H1 (cell line): ENCODE data around the gene HECTD4. TPM values are rescaled to one million over a fixed set of nuclear protein-coding genes. Genes with fewer than 3 reads are reported as not detected.

Experiments
- CTCF ChIA-PET: fragments of 300-600 bp; sonication (Branson Sonifier 250); formaldehyde crosslinking; loops from one replicate; lab custom pipeline; 2021; ENCODE audit not compliant: partially characterized antibody; lab: Charles Lee
- POLR2A ChIA-PET: fragments of 300-600 bp; sonication (Branson Sonifier 250); formaldehyde crosslinking; loops from one replicate; lab custom pipeline; 2021; ENCODE audit warnings: inconsistent platforms; ENCODE audit not compliant: partially characterized antibody; lab: Charles Lee
- DNase-seq, 2 experiments: peaks; one replicate each; pipeline versions ENCODE4 v3.0.0 to v3.0.0-alpha.2; 2010 to 2022; ENCODE audit warnings: low spot score in 2 of 2, low read depth in 1 of 2, mixed read lengths in 1 of 2
- FAIRE-seq: peaks from 2 replicates; lab custom pipeline; 2011; peaks lifted over from hg19 to GRCh38; lab: Jason Lieb, UNC
- H2AFZ ChIP-seq: 2 replicates; pipeline ENCODE4 v1.8.1; 2012; ENCODE audit warnings: low read length, inconsistent platforms
- H2AK5ac ChIP-seq: 2 replicates; pipeline ENCODE4 v1.6.1; 2013; ENCODE audit warnings: low read depth, low read length
- H2BK120ac ChIP-seq: replicated peaks from 2 replicates; pipeline ENCODE3; 2013; ENCODE audit warnings: low read depth, low read length, inconsistent platforms
- H2BK12ac ChIP-seq: 2 replicates; pipeline ENCODE4 v1.6.1; 2013; ENCODE audit warnings: low read depth, low read length
- H2BK15ac ChIP-seq: 2 replicates; pipeline ENCODE4 v1.6.1; 2013; ENCODE audit warnings: low read length
- H2BK20ac ChIP-seq: 2 replicates; pipeline ENCODE4 v1.6.1; 2013; ENCODE audit warnings: low read length
- H2BK5ac ChIP-seq: 2 replicates; pipeline ENCODE4 v1.6.1; 2013; ENCODE audit warnings: low read depth, low read length
- H3K14ac ChIP-seq: 2 replicates; pipeline ENCODE4 v1.6.1; 2013; ENCODE audit warnings: inconsistent platforms; ENCODE audit not compliant: insufficient read length
- H3K18ac ChIP-seq: 2 replicates; pipeline ENCODE4 v1.6.1; 2013; ENCODE audit warnings: low read length; ENCODE audit errors: extremely low read depth
- H3K23ac ChIP-seq: 2 replicates; pipeline ENCODE4 v1.6.1; 2013; ENCODE audit warnings: inconsistent platforms; ENCODE audit not compliant: insufficient read length
- H3K23me2 ChIP-seq: 2 replicates; pipeline ENCODE4 v1.6.1; 2013; ENCODE audit warnings: low read depth, low read length
- H3K27ac ChIP-seq: 2 replicates; pipeline ENCODE4 v1.6.1; 2011; ENCODE audit warnings: low read depth, low read length, inconsistent platforms
- H3K27me3 ChIP-seq, 4 experiments: replicated peaks in 1 of 4; 1 replicate in 1 of 4; 2 replicates in 3 of 4; pipeline versions ENCODE4 v1.6.1 to v1.8.1; 2011 to 2013; ENCODE audit warnings: low read length in 3 of 4, mild to moderate bottlenecking in 3 of 4, inconsistent platforms in 2 of 4, mixed read lengths in 2 of 4, moderate library complexity in 1 of 4; ENCODE audit not compliant: control insufficient read depth in 3 of 4, insufficient read depth in 3 of 4; ENCODE audit errors: extremely low read depth in 1 of 4
- H3K36me3 ChIP-seq, 4 experiments: 2 replicates each; pipeline versions ENCODE4 v1.6.1 to v1.8.1; 2011 to 2013; ENCODE audit warnings: mild to moderate bottlenecking in 4 of 4, low read length in 3 of 4, moderate library complexity in 2 of 4, control low read depth in 1 of 4, inconsistent platforms in 1 of 4; ENCODE audit not compliant: insufficient read depth in 4 of 4, control insufficient read depth in 2 of 4
- H3K4ac ChIP-seq: replicated peaks from 2 replicates; pipeline ENCODE3; 2013; ENCODE audit warnings: low read length, low read depth, mixed read lengths, inconsistent platforms; ENCODE audit not compliant: insufficient read length
- H3K4me1 ChIP-seq, 4 experiments: replicated peaks in 1 of 4; 1 replicate in 1 of 4; 2 replicates in 3 of 4; pipeline versions ENCODE4 v1.6.1 to v1.8.1; 2011 to 2013; ENCODE audit warnings: low read length in 3 of 4, inconsistent platforms in 2 of 4, mixed read lengths in 1 of 4; ENCODE audit not compliant: insufficient read depth in 4 of 4, control insufficient read depth in 3 of 4
- H3K4me2 ChIP-seq, 2 experiments: 2 replicates each; pipeline versions ENCODE4 v1.6.1 to v1.8.1; 2011 to 2013; ENCODE audit warnings: low read depth in 2 of 2, low read length in 2 of 2, control low read depth in 1 of 2, inconsistent platforms in 1 of 2, mild to moderate bottlenecking in 1 of 2; ENCODE audit not compliant: insufficient read depth in 1 of 2
- H3K4me3 ChIP-seq, 4 experiments: fragments of 200-600, 300-600 bp in 1 of 4; sonication (generic), shearing (Covaris generic), sonication (Bioruptor Twin) in 1 of 4; 2 replicates each; pipeline versions ENCODE4 v1.5.1 to v1.8.1; 2011 to 2016; ENCODE audit warnings: low read length in 4 of 4, low read depth in 3 of 4, control low read depth in 2 of 4, inconsistent platforms in 2 of 4, mild to moderate bottlenecking in 2 of 4, mixed read lengths in 1 of 4, moderate library complexity in 1 of 4; ENCODE audit not compliant: insufficient read depth in 2 of 4; ENCODE audit errors: extremely low read depth in 1 of 4
- H3K56ac ChIP-seq: replicated peaks from 2 replicates; pipeline ENCODE3; 2013; ENCODE audit warnings: low read depth, mild to moderate bottlenecking, mixed read lengths, low read length, inconsistent platforms; ENCODE audit not compliant: insufficient read length
- H3K79me1 ChIP-seq: 2 replicates; pipeline ENCODE4 v1.6.1; 2013; ENCODE audit warnings: low read depth, low read length, control low read depth
- H3K79me2 ChIP-seq, 2 experiments: 2 replicates each; pipeline versions ENCODE4 v1.6.1 to v1.8.1; 2012 to 2013; ENCODE audit warnings: low read length in 2 of 2, mild to moderate bottlenecking in 2 of 2, inconsistent platforms in 1 of 2; ENCODE audit not compliant: insufficient read depth in 2 of 2, control insufficient read depth in 1 of 2
- H3K9ac ChIP-seq, 4 experiments: replicated peaks in 1 of 4; 1 replicate in 1 of 4; 2 replicates in 3 of 4; pipeline versions ENCODE4 v1.6.1 to v1.8.1; 2011 to 2013; ENCODE audit warnings: low read depth in 3 of 4, low read length in 3 of 4, control low read depth in 2 of 4, mild to moderate bottlenecking in 2 of 4, moderate library complexity in 2 of 4, inconsistent platforms in 1 of 4; ENCODE audit errors: extremely low read depth in 1 of 4
- H3K9me3 ChIP-seq, 2 experiments: 2 replicates each; pipeline versions ENCODE4 v1.6.1 to v1.8.1; 2012 to 2013; ENCODE audit warnings: mild to moderate bottlenecking in 2 of 2, moderate library complexity in 2 of 2, control low read depth in 1 of 2, inconsistent platforms in 1 of 2, low read depth in 1 of 2, low read length in 1 of 2, mixed read lengths in 1 of 2; ENCODE audit not compliant: insufficient read depth in 2 of 2
- H4K20me1 ChIP-seq, 2 experiments: replicated peaks in 1 of 2; 2 replicates each; pipeline versions ENCODE3 to v1.8.1; 2011 to 2013; ENCODE audit warnings: inconsistent platforms in 2 of 2, low read length in 2 of 2, mild to moderate bottlenecking in 1 of 2; ENCODE audit not compliant: insufficient read depth in 2 of 2, control insufficient read depth in 1 of 2
- H4K5ac ChIP-seq: 2 replicates; pipeline ENCODE4 v1.6.1; 2013; ENCODE audit warnings: low read length, low read depth, mixed read lengths, inconsistent platforms; ENCODE audit not compliant: insufficient read length
- H4K8ac ChIP-seq: 2 replicates; pipeline ENCODE4 v1.8.0; 2013; ENCODE audit warnings: mild to moderate bottlenecking, moderate library complexity, low read length, inconsistent platforms; ENCODE audit not compliant: insufficient read depth; ENCODE audit errors: extremely low read depth
- H4K91ac ChIP-seq: replicated peaks from 2 replicates; pipeline ENCODE3; 2013; ENCODE audit warnings: low read length, mixed read lengths, inconsistent platforms; ENCODE audit not compliant: insufficient read length
- ASH2L ChIP-seq: fragments of 200-600, 300-600 bp; sonication (generic); IDR thresholded peaks from one replicate; pipeline ENCODE4 v1.7.1; 2017; ENCODE audit warnings: low read length
- BRCA1 ChIP-seq: IDR thresholded peaks from 2 replicates; pipeline ENCODE4 v1.6.1; 2012; ENCODE audit warnings: low read depth, low read length, improper control_type of control experiment
- CEBPB ChIP-seq: IDR thresholded peaks from 2 replicates; pipeline ENCODE4 v1.6.1; 2012; ENCODE audit warnings: low read depth, low read length
- NANOG ChIP-seq: IDR thresholded peaks from 2 replicates; pipeline ENCODE4 v1.6.1; 2011; ENCODE audit warnings: low read length, low read depth, mild to moderate bottlenecking, inconsistent platforms; ENCODE audit not compliant: insufficient read depth, poor library complexity, severe bottlenecking
- NRF1 ChIP-seq: IDR thresholded peaks from 2 replicates; pipeline ENCODE4 v1.6.1; 2011; ENCODE audit warnings: mild to moderate bottlenecking, low read depth, low read length, improper control_type of control experiment
- PHF8 ChIP-seq: fragments of 200-600 bp; sonication (generic); conservative IDR thresholded peaks from 2 replicates; pipeline ENCODE4 v1.7.1; 2012; ENCODE audit warnings: low read depth, mild to moderate bottlenecking, inconsistent platforms, low read length, moderate library complexity
- POLR2A ChIP-seq, 2 experiments: IDR thresholded peaks; 1 replicate in 1 of 2; 2 replicates in 1 of 2; pipeline ENCODE4 v1.6.1; 2011; ENCODE audit warnings: low read depth in 2 of 2, low read length in 2 of 2, mild to moderate bottlenecking in 2 of 2; ENCODE audit errors: control extremely low read depth in 1 of 2
- RNF2 ChIP-seq: fragments of 200-900, 300-1000 bp; sonication (generic); IDR thresholded peaks from 2 replicates; pipeline ENCODE4 v1.7.1; 2016; ENCODE audit warnings: borderline replicate concordance, low read depth, mild to moderate bottlenecking, antibody characterized with exemption, low read length; ENCODE audit not compliant: poor library complexity, severe bottlenecking; ENCODE audit errors: missing control alignments
- SRF ChIP-seq: IDR thresholded peaks from 2 replicates; pipeline ENCODE4 v1.6.1; 2011; ENCODE audit warnings: mild to moderate bottlenecking, low read depth, low read length, moderate library complexity
- TAF1 ChIP-seq: IDR thresholded peaks from 2 replicates; pipeline ENCODE4 v1.6.1; 2011; ENCODE audit warnings: mild to moderate bottlenecking, low read depth, low read length
- YY1 ChIP-seq: IDR thresholded peaks from 2 replicates; pipeline ENCODE4 v1.6.1; 2011; ENCODE audit warnings: low read depth, mild to moderate bottlenecking, low read length
- WGBS, 2 experiments: shearing (Covaris generic) in 1 of 2; methylation state at CpG; one replicate each; pipeline versions ENCODE4 v1.1.6 to v1.1.7; 2013 to 2015; ENCODE audit warnings: low lambda C conversion rate in 2 of 2, mixed read lengths in 2 of 2, inconsistent platforms in 1 of 2, low coverage in 1 of 2, missing lambda C conversion rate in 1 of 2; ENCODE audit not compliant: insufficient replicate concordance in 2 of 2, insufficient coverage in 1 of 2, insufficient read length in 1 of 2; ENCODE audit errors: extremely low coverage in 1 of 2, missing lambda C conversion rate in 1 of 2; 5-methylcytosine and 5-hydroxymethylcytosine counted together
- polyA plus RNA-seq, 7 experiments: library from polyadenylated mRNA; depleted of rRNA in 3 of 7; stranded (reverse) in 5 of 7; unstranded in 2 of 7; fragments of >200 nt in 5 of 7; fragments of 200-250 nt in 2 of 7; gene quantifications; 1 replicate in 5 of 7; 2 replicates in 1 of 7; 4 replicates in 1 of 7; pipeline versions ENCODE4 v1.2.1 to v1.2.3, GENCODE V29; 2011 to 2013; ENCODE audit warnings: missing spikeins in 2 of 7, mixed read lengths in 2 of 7
- total RNA-seq: library from RNA; stranded (reverse); fragmentation: NEBNext Ultra II Directional; extraction: Animal tissue kit (Norgen Biotek cat#: 25700); gene quantifications from 2 replicates; pipeline ENCODE4 v1.2.1, GENCODE V29; 2021

Gene HECTD4
- total and polyA plus RNA-seq, 2 of the 8 experiments (the other 6 are each of a cell fraction or from before 2014, with no cell fraction given) = 6.5 to 33.7 TPM

DNA sequence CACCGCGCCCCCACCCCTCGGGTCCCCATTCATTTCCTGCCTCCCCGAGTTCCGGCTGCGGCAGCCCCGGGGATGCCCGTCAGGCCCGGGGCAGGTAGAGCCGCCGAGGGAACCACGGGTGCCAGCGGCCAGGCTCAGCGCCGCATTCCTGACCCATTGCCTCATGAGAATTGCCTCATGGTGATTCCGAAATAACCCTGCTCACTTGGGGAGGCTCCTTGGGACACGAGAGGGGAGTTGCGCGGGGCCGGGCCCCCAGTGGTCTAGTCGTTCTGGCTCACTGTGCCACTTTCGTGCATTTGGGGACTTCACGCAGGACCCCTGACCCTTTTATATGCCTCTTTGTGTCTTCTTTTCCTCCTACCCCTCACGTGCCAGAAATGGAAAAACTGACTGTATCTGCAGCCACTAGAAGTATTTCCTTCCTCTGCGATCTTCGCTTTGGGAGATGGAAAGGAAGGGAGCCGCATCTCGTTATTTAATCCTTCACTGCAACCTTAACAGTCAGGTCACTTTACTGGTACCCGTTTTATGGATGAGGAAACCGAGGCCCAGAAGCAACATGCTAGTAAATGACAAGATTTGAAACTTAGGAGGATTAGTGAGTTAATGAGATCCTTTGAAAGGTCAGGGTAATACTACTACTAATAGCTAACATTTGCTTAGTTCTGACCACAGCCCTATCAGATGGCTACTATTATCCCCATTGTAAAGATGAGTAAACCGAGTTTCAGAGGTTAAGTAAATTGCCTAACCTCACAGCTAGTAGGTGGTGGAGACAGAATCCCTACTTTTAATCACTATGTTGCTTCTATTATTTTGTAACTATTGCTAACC lies 37.3 kb upstream of the HECTD4 start:
- no peaks in the 10 kb centered on the region for H3K27me3 ChIP-seq
- H3K27ac ChIP-seq = peak overlapping the region; percentile 91
- peak overlapping the region; percentile 34 for H3K56ac ChIP-seq
- CTCF ChIA-PET = interaction anchor here (1.4 kb wide), 1 partner anchor 9 kb away, joined by 5 read pairs; no protein-coding TSS in a partner anchor
- no peak overlapping the region for H2BK20ac ChIP-seq
- no peak overlapping the region for H2BK120ac ChIP-seq
- H3K4me1 ChIP-seq = no peaks in the 10 kb centered on the region
- 0 out of 2 replicates have a peak, but pooled peaks cover 2% of the 10 kb centered on the region for H3K23me2 ChIP-seq
- no peak overlapping the region for H2BK15ac ChIP-seq
- H3K79me1 ChIP-seq = peaks cover 3% of the 10 kb centered on the region; the same call in 1 of the 2 replicates
- peak overlapping the region; percentile 71 to 75 for H3K4me2 ChIP-seq
- peak overlapping the region; percentile 75 to 96 (median 91) for H3K4me3 ChIP-seq
- no peaks in the 10 kb centered on the region for H3K9me3 ChIP-seq
- H2AFZ ChIP-seq = peak overlapping the region; percentile 37; the same call in 1 of the 2 replicates
- H3K23ac ChIP-seq = no peak overlapping the region
- peaks cover 13 to 53% of the 10 kb centered on the region in 2 experiments for H3K79me2 ChIP-seq
- no peaks in the 10 kb centered on the region for H3K36me3 ChIP-seq
- H2BK5ac ChIP-seq = peak overlapping the region; percentile 81
- peak overlapping the region; percentile 82; the same call in 1 of the 2 replicates for H2AK5ac ChIP-seq
- H3K4ac ChIP-seq = no peak overlapping the region
- H2BK12ac ChIP-seq = peak overlapping the region; percentile 39; the same call in 1 of the 2 replicates
- no peak overlapping the region for H3K14ac ChIP-seq
- H4K91ac ChIP-seq = no peak overlapping the region
- DNase-seq = no peak
- peak overlapping the region; percentile 51; the same call in 1 of the 2 replicates for H3K18ac ChIP-seq
- H3K9ac ChIP-seq = peak overlapping the region; percentile 72 to 93 (median 90)
- FAIRE-seq = no peak
- H4K20me1 ChIP-seq = peaks cover 0 to 5% of the 10 kb centered on the region in 2 experiments
- 15% methylated on average over 16 of the region's 31 CpGs; no CpG with 5 or more reads in 1 of the 2 experiments for WGBS, 2 experiments
- H4K8ac ChIP-seq = peak overlapping the region; percentile 66; the same call in 1 of the 2 replicates
- H4K5ac ChIP-seq = no peak overlapping the region
- POLR2A ChIA-PET = interaction anchor here (0.8 to 1.4 kb wide), 4 partner anchors 9 to 407 kb away, joined by 3 to 5 read pairs (median 4); partner anchors contain the start of genes RPL6 and TMEM116
- TF ChIP-seq BRCA1 (no peak), YY1 (peak; percentile 12; the same call in 1 of the 2 replicates), NANOG (no peak), ASH2L (peak; percentile 28), CEBPB (peak; percentile 63), TAF1 (0 out of 2 replicates have a peak, but pooled peaks have one; percentile 9), POLR2A (IDR thresholded peaks at IDR 0.05; ENCODE audit: control extremely low read depth in 1 of 2, low read depth in 2 of 2, low read length in 2 of 2) (no peak; a peak in 1 of 3 replicates), RNF2 (no peak), NRF1 (no peak), SRF (no peak), PHF8 (peak; percentile 38; the same call in 1 of the 2 replicates)
